Measurements from ENCODE around the gene MTHFR.

The MTHFR gene

GRCh38 chr1:11780380-11781147, 25.2 kb downstream of the MTHFR start:
- FAIRE-seq, result no peak

- FAIRE-seq, result no peak
Observed at GRCh38 chr1:11779715-11780379, 25.9 kb downstream of the MTHFR start.

GRCh38 chr1:11778844-11779623, 26.7 kb downstream of the MTHFR start:
- FAIRE-seq, result no peak

- FAIRE-seq, result no peak
Observed at GRCh38 chr1:11778336-11778735, 27.4 kb downstream of the MTHFR start.

- FAIRE-seq, result no peak
Observed at GRCh38 chr1:11777658-11778322, 28.0 kb downstream of the MTHFR start.

- FAIRE-seq, result no peak
Observed at GRCh38 chr1:11774753-11775152, 31.0 kb downstream of the MTHFR start.

- FAIRE-seq, result no peak
Observed at GRCh38 chr1:11772458-11772857, 33.3 kb downstream of the MTHFR start.

GRCh38 chr1:11771481-11772043, 34.2 kb downstream of the MTHFR start:
- no peak for FAIRE-seq

GRCh38 chr1:11770011-11770410, 35.8 kb downstream of the MTHFR start:
- no peak for FAIRE-seq

- no peak for FAIRE-seq
Observed at GRCh38 chr1:11769274-11769673, 36.5 kb downstream of the MTHFR start.

- no peak for FAIRE-seq
Observed at GRCh38 chr1:11768821-11769220, 36.9 kb downstream of the MTHFR start.

- no peak for FAIRE-seq
Observed at GRCh38 chr1:11767922-11768704, 37.7 kb downstream of the MTHFR start.

- FAIRE-seq, result no peak
Observed at GRCh38 chr1:11766429-11766776, 39.4 kb downstream of the MTHFR start.

- no peak for FAIRE-seq
Observed at GRCh38 chr1:11765661-11766428, 39.9 kb downstream of the MTHFR start.

GRCh38 chr1:11764519-11764918, 41.2 kb downstream of the MTHFR start:
- FAIRE-seq, result no peak

GRCh38 chr1:11764115-11764514, 41.6 kb downstream of the MTHFR start:
- FAIRE-seq, result no peak

GRCh38 chr1:11761988-11762406, 43.8 kb downstream of the MTHFR start, which contains the start of gene C1orf167:
Gene C1orf167 (plus strand): TSS chr1:11762193. CDS start chr1:11764401, 2,208 bp downstream.
- no peak for FAIRE-seq

- FAIRE-seq, result no peak
Observed at GRCh38 chr1:11761285-11761684, 44.5 kb downstream of the MTHFR start.

- FAIRE-seq, result no peak
Observed at GRCh38 chr1:11759791-11760190, 46.0 kb downstream of the MTHFR start.

GRCh38 chr1:11757047-11757446, 48.7 kb downstream of the MTHFR start:
- FAIRE-seq, result no peak

- no peak for FAIRE-seq
Observed at GRCh38 chr1:11753555-11754208, 52.1 kb downstream of the MTHFR start.

Data from TTC549 (cell line).